Panc1 (cell line): ENCODE results near the gene PIK3CD.

Experiments used
- POLR2AphosphoS5 ChIP-seq: IDR thresholded peaks from 2 replicates; pipeline ENCODE4 v1.6.1; 2012; ENCODE audit warnings: mild to moderate bottlenecking, low read depth, low read length, moderate library complexity
- SIN3A ChIP-seq: IDR thresholded peaks from 2 replicates; pipeline ENCODE4 v1.6.1; 2012; ENCODE audit warnings: low read depth, mild to moderate bottlenecking, low read length, moderate library complexity, borderline replicate concordance; ENCODE audit not compliant: insufficient read depth
- TF ChIP-seq, protein P1 (sequence below): fragments of 450-650 bp; IDR thresholded peaks from 2 replicates; pipeline ENCODE4 v1.5.1; 2017; ENCODE audit warnings: mild to moderate bottlenecking
- TF ChIP-seq, protein P2 (sequence below), 2 experiments: IDR thresholded peaks; 2 replicates each; pipeline ENCODE4 v1.6.1; 2011 to 2012; ENCODE audit warnings: low read depth in 2 of 2, control low read depth in 1 of 2, low read length in 1 of 2, mild to moderate bottlenecking in 1 of 2, moderate library complexity in 1 of 2; ENCODE audit not compliant: insufficient read depth in 1 of 2

DNA sequence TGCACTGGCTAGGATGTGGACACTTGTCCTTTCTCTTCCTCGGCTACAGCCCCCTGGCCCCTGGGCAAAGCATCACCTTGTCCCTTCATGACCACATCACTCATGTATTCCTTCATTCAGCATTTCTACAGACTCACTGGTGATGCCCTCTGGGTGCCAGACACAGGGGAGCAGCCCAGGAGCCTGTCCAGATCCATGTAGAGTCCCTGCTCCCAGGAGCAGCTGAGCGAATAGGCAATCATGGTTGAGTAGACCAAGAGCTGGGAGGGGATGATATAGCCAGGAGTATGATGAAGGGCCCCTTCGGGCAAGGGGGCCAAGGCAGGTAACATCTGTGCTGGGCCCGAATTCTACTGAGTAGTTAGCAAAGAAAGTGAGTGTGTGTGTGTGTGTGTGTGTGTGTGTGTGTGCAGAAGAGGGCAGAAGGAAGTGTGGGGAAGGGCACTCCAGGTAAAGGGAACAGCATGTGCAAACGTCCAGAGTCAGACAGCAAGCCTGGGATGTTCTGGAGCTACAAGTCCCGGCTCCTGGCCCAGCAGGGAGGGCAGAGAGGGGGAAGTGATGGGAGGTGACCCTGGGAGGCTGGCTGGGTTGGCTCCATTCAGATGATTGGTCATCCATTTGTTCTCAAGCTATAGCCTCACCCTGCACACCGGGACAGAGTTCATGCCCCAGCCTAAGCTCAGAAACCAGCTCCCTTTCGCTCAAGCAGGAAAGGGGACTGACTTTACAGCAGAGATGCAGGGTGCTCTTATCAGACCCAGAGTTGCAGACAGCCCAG, 21.0 kb upstream of the PIK3CD start:
- no peak for TF ChIP-seq SIN3A
- TF ChIP-seq, protein P1, sequence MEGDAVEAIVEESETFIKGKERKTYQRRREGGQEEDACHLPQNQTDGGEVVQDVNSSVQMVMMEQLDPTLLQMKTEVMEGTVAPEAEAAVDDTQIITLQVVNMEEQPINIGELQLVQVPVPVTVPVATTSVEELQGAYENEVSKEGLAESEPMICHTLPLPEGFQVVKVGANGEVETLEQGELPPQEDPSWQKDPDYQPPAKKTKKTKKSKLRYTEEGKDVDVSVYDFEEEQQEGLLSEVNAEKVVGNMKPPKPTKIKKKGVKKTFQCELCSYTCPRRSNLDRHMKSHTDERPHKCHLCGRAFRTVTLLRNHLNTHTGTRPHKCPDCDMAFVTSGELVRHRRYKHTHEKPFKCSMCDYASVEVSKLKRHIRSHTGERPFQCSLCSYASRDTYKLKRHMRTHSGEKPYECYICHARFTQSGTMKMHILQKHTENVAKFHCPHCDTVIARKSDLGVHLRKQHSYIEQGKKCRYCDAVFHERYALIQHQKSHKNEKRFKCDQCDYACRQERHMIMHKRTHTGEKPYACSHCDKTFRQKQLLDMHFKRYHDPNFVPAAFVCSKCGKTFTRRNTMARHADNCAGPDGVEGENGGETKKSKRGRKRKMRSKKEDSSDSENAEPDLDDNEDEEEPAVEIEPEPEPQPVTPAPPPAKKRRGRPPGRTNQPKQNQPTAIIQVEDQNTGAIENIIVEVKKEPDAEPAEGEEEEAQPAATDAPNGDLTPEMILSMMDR: no peak
- TF ChIP-seq POLR2AphosphoS5: no peak
- TF ChIP-seq, protein P2, sequence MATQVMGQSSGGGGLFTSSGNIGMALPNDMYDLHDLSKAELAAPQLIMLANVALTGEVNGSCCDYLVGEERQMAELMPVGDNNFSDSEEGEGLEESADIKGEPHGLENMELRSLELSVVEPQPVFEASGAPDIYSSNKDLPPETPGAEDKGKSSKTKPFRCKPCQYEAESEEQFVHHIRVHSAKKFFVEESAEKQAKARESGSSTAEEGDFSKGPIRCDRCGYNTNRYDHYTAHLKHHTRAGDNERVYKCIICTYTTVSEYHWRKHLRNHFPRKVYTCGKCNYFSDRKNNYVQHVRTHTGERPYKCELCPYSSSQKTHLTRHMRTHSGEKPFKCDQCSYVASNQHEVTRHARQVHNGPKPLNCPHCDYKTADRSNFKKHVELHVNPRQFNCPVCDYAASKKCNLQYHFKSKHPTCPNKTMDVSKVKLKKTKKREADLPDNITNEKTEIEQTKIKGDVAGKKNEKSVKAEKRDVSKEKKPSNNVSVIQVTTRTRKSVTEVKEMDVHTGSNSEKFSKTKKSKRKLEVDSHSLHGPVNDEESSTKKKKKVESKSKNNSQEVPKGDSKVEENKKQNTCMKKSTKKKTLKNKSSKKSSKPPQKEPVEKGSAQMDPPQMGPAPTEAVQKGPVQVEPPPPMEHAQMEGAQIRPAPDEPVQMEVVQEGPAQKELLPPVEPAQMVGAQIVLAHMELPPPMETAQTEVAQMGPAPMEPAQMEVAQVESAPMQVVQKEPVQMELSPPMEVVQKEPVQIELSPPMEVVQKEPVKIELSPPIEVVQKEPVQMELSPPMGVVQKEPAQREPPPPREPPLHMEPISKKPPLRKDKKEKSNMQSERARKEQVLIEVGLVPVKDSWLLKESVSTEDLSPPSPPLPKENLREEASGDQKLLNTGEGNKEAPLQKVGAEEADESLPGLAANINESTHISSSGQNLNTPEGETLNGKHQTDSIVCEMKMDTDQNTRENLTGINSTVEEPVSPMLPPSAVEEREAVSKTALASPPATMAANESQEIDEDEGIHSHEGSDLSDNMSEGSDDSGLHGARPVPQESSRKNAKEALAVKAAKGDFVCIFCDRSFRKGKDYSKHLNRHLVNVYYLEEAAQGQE (IDR thresholded peaks at IDR 0.05; ENCODE audit: insufficient read depth in 1 of 2, low read depth in 2 of 2, low read length in 1 of 2): no peak
